NCI-H524 treated with DMSO at 0.1 percent for 48 hours (cell line): ENCODE data around the gene CARNS1.

Experiments used
- DNase-seq: peaks from one replicate; lab custom pipeline; 2025; lab: John Stamatoyannopoulos, UW

The CARNS1 gene

GRCh38 chr11:67415501-67416304 lies at the start of gene CARNS1:
Gene CARNS1 (plus strand): TSS chr11:67415678. CDS start chr11:67416200, 522 bp downstream.
- no peak for DNase-seq

- no peak for DNase-seq
These were observed 49.6 kb upstream of the CARNS1 start for GRCh38 chr11:67365736-67366444.

- DNase-seq = no peak
These were observed 48.9 kb upstream of the CARNS1 start for GRCh38 chr11:67366546-67366945.

- DNase-seq = no peak
These were observed 48.3 kb upstream of the CARNS1 start for GRCh38 chr11:67366961-67367760.

GRCh38 chr11:67367761-67368227 lies 47.7 kb upstream of the CARNS1 start:
- peak; percentile 18 for DNase-seq

GRCh38 chr11:67368621-67369020 lies 46.9 kb upstream of the CARNS1 start:
- DNase-seq = no peak

GRCh38 chr11:67369275-67369674 lies 46.2 kb upstream of the CARNS1 start:
- DNase-seq = no peak

- no peak for DNase-seq
These were observed 45.6 kb upstream of the CARNS1 start for GRCh38 chr11:67369801-67370284.

- no peak for DNase-seq
These were observed 45.0 kb upstream of the CARNS1 start for GRCh38 chr11:67370351-67371076.

- no peak for DNase-seq
These were observed 44.1 kb upstream of the CARNS1 start for GRCh38 chr11:67371189-67371910.

- no peak for DNase-seq
These were observed 43.6 kb upstream of the CARNS1 start for GRCh38 chr11:67371911-67372320.

- no peak for DNase-seq
These were observed 43.0 kb upstream of the CARNS1 start for GRCh38 chr11:67372321-67372992.

- DNase-seq = no peak
These were observed 42.4 kb upstream of the CARNS1 start, which contains the start of gene CLCF1 for GRCh38 chr11:67372993-67373647. Gene CLCF1 (minus strand): TSS chr11:67373598. CDS start chr11:67373539, 59 bp downstream.

- DNase-seq = no peak
These were observed 41.6 kb upstream of the CARNS1 start for GRCh38 chr11:67373648-67374570.

GRCh38 chr11:67374571-67375281 lies 40.8 kb upstream of the CARNS1 start:
- DNase-seq = no peak

GRCh38 chr11:67375320-67376055 lies 40.0 kb upstream of the CARNS1 start:
- DNase-seq = no peak
